ENCODE results near the gene KCNMA1.

Gene KCNMA1

GRCh38 chr10:77152256-77152655 is 485.4 kb downstream of the KCNMA1 start:
- no peak overlapping the region for H3K4me3 ChIP-seq (ENCODE audit: low read length)
- H3K9me3 ChIP-seq (ENCODE audit: low read length), result no peaks in the 10 kb centered on the region
- no peaks in the 10 kb centered on the region for H3K36me3 ChIP-seq (ENCODE audit: insufficient read depth, low read length)
- H2AFZ ChIP-seq (ENCODE audit: low read depth, low read length), result no peak overlapping the region
- H3K4me1 ChIP-seq (ENCODE audit: insufficient read depth, low read length), result no peaks in the 10 kb centered on the region
- no peaks in the 10 kb centered on the region for H3K27me3 ChIP-seq (ENCODE audit: insufficient read depth, low read length)

- no peak overlapping the region for H3K4me3 ChIP-seq (ENCODE audit: low read length)
- no peaks in the 10 kb centered on the region for H3K36me3 ChIP-seq (ENCODE audit: insufficient read depth, low read length)
- no peak overlapping the region for H2AFZ ChIP-seq (ENCODE audit: low read depth, low read length)
- no peaks in the 10 kb centered on the region for H3K27me3 ChIP-seq (ENCODE audit: insufficient read depth, low read length)
- H3K9me3 ChIP-seq (ENCODE audit: low read length), result no peaks in the 10 kb centered on the region
- H3K4me1 ChIP-seq (ENCODE audit: insufficient read depth, low read length), result no peaks in the 10 kb centered on the region
These were observed 486.2 kb downstream of the KCNMA1 start for GRCh38 chr10:77151408-77151807.

GRCh38 chr10:77149706-77150105 is 487.9 kb downstream of the KCNMA1 start:
- no peak overlapping the region for H3K4me3 ChIP-seq (ENCODE audit: low read length)
- H3K9me3 ChIP-seq (ENCODE audit: low read length), result no peaks in the 10 kb centered on the region
- no peaks in the 10 kb centered on the region for H3K36me3 ChIP-seq (ENCODE audit: insufficient read depth, low read length)
- H3K4me1 ChIP-seq (ENCODE audit: insufficient read depth, low read length), result no peaks in the 10 kb centered on the region
- no peaks in the 10 kb centered on the region for H3K27me3 ChIP-seq (ENCODE audit: insufficient read depth, low read length)
- no peak overlapping the region for H2AFZ ChIP-seq (ENCODE audit: low read depth, low read length)

GRCh38 chr10:77149001-77149400 is 488.6 kb downstream of the KCNMA1 start:
- no peaks in the 10 kb centered on the region for H3K9me3 ChIP-seq (ENCODE audit: low read length)
- no peaks in the 10 kb centered on the region for H3K4me1 ChIP-seq (ENCODE audit: insufficient read depth, low read length)
- no peak overlapping the region for H3K4me3 ChIP-seq (ENCODE audit: low read length)
- no peaks in the 10 kb centered on the region for H3K27me3 ChIP-seq (ENCODE audit: insufficient read depth, low read length)
- no peak overlapping the region for H2AFZ ChIP-seq (ENCODE audit: low read depth, low read length)
- H3K36me3 ChIP-seq (ENCODE audit: insufficient read depth, low read length), result no peaks in the 10 kb centered on the region

- no peak overlapping the region for H3K4me3 ChIP-seq (ENCODE audit: low read length)
- H2AFZ ChIP-seq (ENCODE audit: low read depth, low read length), result no peak overlapping the region
- H3K4me1 ChIP-seq (ENCODE audit: insufficient read depth, low read length), result no peaks in the 10 kb centered on the region
- H3K27me3 ChIP-seq (ENCODE audit: insufficient read depth, low read length), result no peaks in the 10 kb centered on the region
- H3K9me3 ChIP-seq (ENCODE audit: low read length), result no peaks in the 10 kb centered on the region
- H3K36me3 ChIP-seq (ENCODE audit: insufficient read depth, low read length), result no peaks in the 10 kb centered on the region
These were observed 489.7 kb downstream of the KCNMA1 start for GRCh38 chr10:77147871-77148270.

GRCh38 chr10:77146712-77147336 is 490.8 kb downstream of the KCNMA1 start:
- Histone ChIP-seq H3K4me1 (ENCODE audit: insufficient read depth, low read length) (no peaks in the 10 kb centered on the region), H3K4me3 (ENCODE audit: low read length) (no peak overlapping the region), H2AFZ (ENCODE audit: low read depth, low read length) (no peak overlapping the region), H3K9me3 (ENCODE audit: low read length) (no peaks in the 10 kb centered on the region), H3K27me3 (ENCODE audit: insufficient read depth, low read length) (no peaks in the 10 kb centered on the region), H3K36me3 (ENCODE audit: insufficient read depth, low read length) (no peaks in the 10 kb centered on the region)

- no peaks in the 10 kb centered on the region for H3K9me3 ChIP-seq (ENCODE audit: low read length)
- no peaks in the 10 kb centered on the region for H3K4me1 ChIP-seq (ENCODE audit: insufficient read depth, low read length)
- H3K4me3 ChIP-seq (ENCODE audit: low read length), result no peak overlapping the region
- H3K27me3 ChIP-seq (ENCODE audit: insufficient read depth, low read length), result no peaks in the 10 kb centered on the region
- H3K36me3 ChIP-seq (ENCODE audit: insufficient read depth, low read length), result no peaks in the 10 kb centered on the region
- H2AFZ ChIP-seq (ENCODE audit: low read depth, low read length), result no peak overlapping the region
These were observed 493.0 kb downstream of the KCNMA1 start for GRCh38 chr10:77144656-77145055.

- no peaks in the 10 kb centered on the region for H3K9me3 ChIP-seq (ENCODE audit: low read length)
- H3K4me3 ChIP-seq (ENCODE audit: low read length), result no peak overlapping the region
- no peaks in the 10 kb centered on the region for H3K4me1 ChIP-seq (ENCODE audit: insufficient read depth, low read length)
- H3K36me3 ChIP-seq (ENCODE audit: insufficient read depth, low read length), result no peaks in the 10 kb centered on the region
- H3K27me3 ChIP-seq (ENCODE audit: insufficient read depth, low read length), result no peaks in the 10 kb centered on the region
- H2AFZ ChIP-seq (ENCODE audit: low read depth, low read length), result no peak overlapping the region
These were observed 498.1 kb downstream of the KCNMA1 start for GRCh38 chr10:77139252-77140160.

GRCh38 chr10:77138541-77138940 is 499.1 kb downstream of the KCNMA1 start:
- Histone ChIP-seq H3K4me1 (ENCODE audit: insufficient read depth, low read length) (no peaks in the 10 kb centered on the region), H3K4me3 (ENCODE audit: low read length) (no peak overlapping the region), H2AFZ (ENCODE audit: low read depth, low read length) (no peak overlapping the region), H3K36me3 (ENCODE audit: insufficient read depth, low read length) (no peaks in the 10 kb centered on the region), H3K27me3 (ENCODE audit: insufficient read depth, low read length) (no peaks in the 10 kb centered on the region), H3K9me3 (ENCODE audit: low read length) (no peaks in the 10 kb centered on the region)

GRCh38 chr10:77135555-77135954 is 502.1 kb downstream of the KCNMA1 start:
- H2AFZ ChIP-seq (ENCODE audit: low read depth, low read length), result no peak overlapping the region
- H3K27me3 ChIP-seq (ENCODE audit: insufficient read depth, low read length), result no peaks in the 10 kb centered on the region
- no peaks in the 10 kb centered on the region for H3K9me3 ChIP-seq (ENCODE audit: low read length)
- H3K4me1 ChIP-seq (ENCODE audit: insufficient read depth, low read length), result no peaks in the 10 kb centered on the region
- no peak overlapping the region for H3K4me3 ChIP-seq (ENCODE audit: low read length)
- H3K36me3 ChIP-seq (ENCODE audit: insufficient read depth, low read length), result no peaks in the 10 kb centered on the region

- H3K4me1 ChIP-seq (ENCODE audit: insufficient read depth, low read length), result no peaks in the 10 kb centered on the region
- H3K4me3 ChIP-seq (ENCODE audit: low read length), result no peak overlapping the region
- H2AFZ ChIP-seq (ENCODE audit: low read depth, low read length), result no peak overlapping the region
These were observed 506.4 kb downstream of the KCNMA1 start for GRCh38 chr10:77131214-77131613.

GRCh38 chr10:77127243-77127642 is 510.4 kb downstream of the KCNMA1 start:
- no peak overlapping the region for H2AFZ ChIP-seq (ENCODE audit: low read depth, low read length)
- no peaks in the 10 kb centered on the region for H3K27me3 ChIP-seq (ENCODE audit: insufficient read depth, low read length)
- no peaks in the 10 kb centered on the region for H3K36me3 ChIP-seq (ENCODE audit: insufficient read depth, low read length)
- no peaks in the 10 kb centered on the region for H3K9me3 ChIP-seq (ENCODE audit: low read length)
- no peaks in the 10 kb centered on the region for H3K4me1 ChIP-seq (ENCODE audit: insufficient read depth, low read length)
- H3K4me3 ChIP-seq (ENCODE audit: low read length), result no peak overlapping the region

More at GRCh38 chr10:77131214-77131613, 506.4 kb downstream of the KCNMA1 start:
- Histone ChIP-seq H3K36me3 (ENCODE audit: insufficient read depth, low read length) (no peaks in the 10 kb centered on the region), H3K27me3 (ENCODE audit: insufficient read depth, low read length) (no peaks in the 10 kb centered on the region), H3K9me3 (ENCODE audit: low read length) (no peaks in the 10 kb centered on the region)

GRCh38 chr10:77125231-77125630 is 512.4 kb downstream of the KCNMA1 start:
- Histone ChIP-seq H3K4me1 (ENCODE audit: insufficient read depth, low read length) (no peaks in the 10 kb centered on the region), H3K27me3 (ENCODE audit: insufficient read depth, low read length) (no peaks in the 10 kb centered on the region), H3K36me3 (ENCODE audit: insufficient read depth, low read length) (no peaks in the 10 kb centered on the region), H3K4me3 (ENCODE audit: low read length) (no peak overlapping the region), H2AFZ (ENCODE audit: low read depth, low read length) (no peak overlapping the region), H3K9me3 (ENCODE audit: low read length) (no peaks in the 10 kb centered on the region)
